CD4-positive, alpha-beta T cell treated with Interleukin-6 at 100 ng/mL for 8 hours (primary cell): ENCODE results near the gene WNK4.

Experiments used
- DNase-seq: peaks from one replicate; pipeline ENCODE4 v3.0.0-alpha.2; 2020; ENCODE audit warnings: mixed read lengths, low spot score

The WNK4 gene

DNA sequence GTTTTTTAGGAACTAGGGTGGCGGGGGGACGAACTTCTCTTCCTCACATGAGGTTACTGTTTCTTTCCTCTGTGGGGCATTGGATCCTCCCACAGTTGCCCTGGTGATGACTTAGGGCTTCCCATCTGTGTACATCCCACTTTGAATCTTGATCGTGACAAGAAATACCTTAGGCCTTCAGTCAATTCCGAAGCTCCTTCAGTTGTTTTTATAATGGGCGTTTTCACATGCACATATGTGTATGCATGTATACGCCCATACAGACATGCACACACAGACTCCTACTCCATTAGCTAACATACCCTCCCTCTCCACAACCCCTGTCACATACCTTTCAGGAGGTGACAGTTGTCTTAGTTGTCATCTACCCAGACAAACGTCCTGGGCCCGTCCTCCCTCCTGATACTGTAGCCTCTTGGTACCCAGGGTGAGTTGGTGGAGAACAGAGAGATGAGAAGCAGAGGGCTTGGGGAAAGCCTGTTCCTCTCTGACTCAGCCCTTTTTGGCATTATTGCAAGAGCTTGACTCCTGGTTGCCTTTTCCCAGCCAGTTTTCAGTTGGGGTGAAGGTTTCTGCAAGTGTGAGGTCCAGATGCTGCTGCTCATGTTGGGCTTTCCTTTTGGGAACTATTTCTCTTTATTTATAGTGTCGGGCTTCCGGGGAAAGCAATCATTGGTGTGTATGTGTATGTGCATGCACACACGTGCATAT, 61.7 kb downstream of the WNK4 start:
- DNase-seq, result no peak

GRCh38 chr17:42843358-42843934, 63.0 kb downstream of the WNK4 start:
- peak; percentile 8 for DNase-seq

GRCh38 chr17:42844271-42844670, 63.9 kb downstream of the WNK4 start, which contains the start of gene AOC2:
Gene AOC2 (plus strand): TSS chr17:42844580. CDS start chr17:42844627, 47 bp downstream.
- DNase-seq, result no peak

- DNase-seq, result no peak
Measured at GRCh38 chr17:42844761-42845555, 64.5 kb downstream of the WNK4 start.

- no peak for DNase-seq
Measured at GRCh38 chr17:42845556-42845917, 65.1 kb downstream of the WNK4 start.

DNA sequence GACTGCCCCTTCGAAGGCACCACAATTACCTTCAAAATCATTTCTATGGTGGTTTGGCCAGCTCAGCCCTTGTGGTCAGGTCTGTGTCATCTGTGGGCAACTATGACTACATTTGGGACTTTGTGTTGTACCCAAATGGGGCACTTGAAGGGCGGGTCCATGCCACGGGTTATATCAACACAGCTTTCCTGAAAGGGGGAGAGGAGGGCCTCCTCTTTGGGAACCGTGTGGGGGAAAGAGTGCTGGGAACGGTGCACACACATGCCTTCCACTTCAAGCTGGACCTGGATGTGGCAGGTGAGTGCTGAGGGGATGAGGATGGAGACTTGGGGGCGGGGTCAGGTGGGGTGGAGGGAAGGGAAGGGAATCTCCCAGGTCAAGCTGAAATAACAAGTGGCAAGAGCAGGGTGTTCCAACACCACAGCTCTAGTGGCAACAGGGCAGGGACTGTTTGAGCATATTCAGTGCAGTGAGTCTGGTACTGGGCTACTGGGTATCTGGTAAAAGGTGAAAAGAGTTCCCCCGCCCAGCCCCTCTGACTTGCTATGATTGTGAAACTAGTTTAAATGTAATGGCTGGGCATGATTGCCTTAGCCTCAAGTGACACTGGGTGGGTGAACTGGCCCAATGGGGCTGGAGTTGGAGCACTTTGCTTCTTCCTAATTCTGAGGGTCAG, 65.6 kb downstream of the WNK4 start:
- no peak for DNase-seq
